ENCODE data around the gene RBBP8NL.

- TF ChIP-seq ESRRA (CRISPR knock-in tag; IDR thresholded peaks at IDR 0.05; ENCODE audit: borderline replicate concordance) (no peak), ZNF671 (CRISPR knock-in tag; IDR thresholded peaks at IDR 0.05) (no peak), NFATC4 (CRISPR knock-in tag; IDR thresholded peaks at IDR 0.05) (no peak), ARID4B (CRISPR knock-in tag; IDR thresholded peaks at IDR 0.05; ENCODE audit: borderline replicate concordance) (no peak)
Observed at GRCh38 chr20:62366370-62367135, 60.8 kb downstream of the RBBP8NL start.

Data from WTC11 (cell line).